Esophagus muscularis mucosa (tissue), 4 donors: ENCODE results near the gene NPAT.

Experiments used
- CTCF ChIP-seq, 3 experiments: fragments of 200-600 bp in 2 of 3; fragments of 450-650 bp in 1 of 3; sonication (generic) in 2 of 3; IDR thresholded peaks; one replicate each; pipeline ENCODE4 v1.5.1; 2017 to 2019; ENCODE audit warnings: antibody characterized with exemption in 3 of 3, mild to moderate bottlenecking in 2 of 3, moderate library complexity in 1 of 3
- EP300 ChIP-seq: sonication (generic); formaldehyde crosslinking; IDR thresholded peaks from one replicate; pipeline ENCODE4 v1.6.1; 2017; ENCODE audit warnings: antibody characterized with exemption
- POLR2A ChIP-seq: fragments of 450-650 bp; IDR thresholded peaks from one replicate; pipeline ENCODE4 v1.6.1; 2017; ENCODE audit warnings: antibody characterized with exemption, moderate library complexity, mild to moderate bottlenecking, low read depth
- POLR2AphosphoS5 ChIP-seq, 2 donors: sonication (generic); formaldehyde crosslinking; IDR thresholded peaks; one replicate each; pipeline ENCODE4 v1.6.1; 2017; ENCODE audit warnings: antibody characterized with exemption in 2 of 2

DNA sequence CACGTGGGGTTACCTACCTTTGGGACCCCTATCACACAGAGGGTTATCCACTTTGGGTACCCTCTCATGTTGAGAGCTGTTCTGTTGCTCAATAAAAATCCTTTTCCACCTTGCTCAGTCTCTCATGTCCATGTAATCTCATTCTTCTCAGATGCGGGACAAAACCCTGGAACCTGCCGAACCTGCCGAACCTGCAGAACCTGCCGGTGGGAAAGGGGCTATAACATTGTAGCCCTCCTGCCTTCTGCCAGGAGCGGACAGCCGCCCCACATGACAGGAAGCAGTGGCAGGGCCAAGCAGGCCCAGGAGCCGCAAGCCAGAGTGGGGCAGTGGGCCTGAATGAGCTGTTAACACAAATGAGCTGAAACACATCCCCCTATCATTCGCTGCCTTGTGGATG is 18.1 kb downstream of the NPAT start:
- TF ChIP-seq CTCF (IDR thresholded peaks at IDR 0.05) (no peak), POLR2A (no peak), EP300 (no peak), POLR2AphosphoS5 (IDR thresholded peaks at IDR 0.05) (no peak)
